ENCODE results near the gene DYNLT1.
A peak's percentile ranks its signal among the peaks of the same experiment; 100 is the strongest.

- TF ChIP-seq POLR2AphosphoS5 (IDR thresholded peaks at IDR 0.05): peak in 1 of 3 donors; percentile 9
- TF ChIP-seq CTCF (IDR thresholded peaks at IDR 0.05): no peak
Measured at GRCh38 chr6:158686791-158687381, 42.3 kb upstream of the DYNLT1 start.
